HUES64 (cell line): Measurements from ENCODE around the gene CHST1.

Experiments
- H3K27ac ChIP-seq: 2 replicates; pipeline ENCODE4 v1.7.0; 2013; ENCODE audit warnings: low read depth, low read length, inconsistent platforms
- H3K27me3 ChIP-seq: 2 replicates; pipeline ENCODE4 v1.6.1; 2013; ENCODE audit warnings: mild to moderate bottlenecking, low read length; ENCODE audit not compliant: insufficient read depth
- H3K36me3 ChIP-seq: 2 replicates; pipeline ENCODE4 v1.6.1; 2013; ENCODE audit warnings: mild to moderate bottlenecking, low read length; ENCODE audit not compliant: insufficient read depth
- H3K4me1 ChIP-seq: 2 replicates; pipeline ENCODE4 v1.6.1; 2013; ENCODE audit warnings: mild to moderate bottlenecking, low read length, moderate library complexity; ENCODE audit not compliant: insufficient read depth
- H3K4me3 ChIP-seq: 2 replicates; pipeline ENCODE4 v1.5.1; 2013; ENCODE audit warnings: mild to moderate bottlenecking, low read length, moderate library complexity
- H3K9ac ChIP-seq: 2 replicates; pipeline ENCODE4 v1.6.1; 2013; ENCODE audit warnings: mild to moderate bottlenecking, low read depth, low read length
- H3K9me3 ChIP-seq: 2 replicates; pipeline ENCODE4 v1.6.1; 2013; ENCODE audit warnings: low read depth, low read length; ENCODE audit not compliant: insufficient read depth
- WGBS: fragments of 150-250, 120-280 bp; methylation state at CpG from one replicate; pipeline ENCODE4 v1.1.7; 2013; ENCODE audit warnings: missing lambda C conversion rate; 5-methylcytosine and 5-hydroxymethylcytosine counted together

Gene CHST1

DNA sequence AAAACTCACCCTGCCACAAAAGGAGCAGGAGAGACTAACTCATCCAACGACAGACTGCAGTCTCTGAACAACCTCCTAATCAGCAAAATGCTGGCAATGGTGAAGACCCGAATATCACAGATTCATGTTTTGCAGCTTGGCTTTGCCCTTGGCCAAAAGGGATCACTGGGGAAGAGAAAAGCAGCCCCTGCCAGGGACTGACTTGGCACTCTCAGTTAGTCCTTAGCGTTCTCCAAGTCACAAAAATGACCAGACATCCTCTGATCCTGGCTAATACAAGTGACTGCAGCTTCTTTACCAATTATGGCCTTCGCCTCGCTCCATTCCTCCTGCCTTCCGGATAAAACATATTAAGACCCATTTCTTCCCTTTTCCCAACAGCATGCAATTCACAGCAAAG lies 22.4 kb upstream of the CHST1 start:
- H3K4me1 ChIP-seq, result peaks cover 12% of the 10 kb centered on the region
- no peaks in the 10 kb centered on the region for H3K36me3 ChIP-seq
- H3K4me3 ChIP-seq, result no peak overlapping the region
- H3K27me3 ChIP-seq, result peaks cover 9% of the 10 kb centered on the region; the same call in 1 of the 2 replicates
- H3K9ac ChIP-seq, result no peak overlapping the region
- WGBS, result 93% methylated on average over 6 of the region's 6 CpGs
- H3K9me3 ChIP-seq, result no peaks in the 10 kb centered on the region
- H3K27ac ChIP-seq, result no peak overlapping the region

- Histone ChIP-seq H3K36me3 (no peaks in the 10 kb centered on the region), H3K9me3 (no peaks in the 10 kb centered on the region), H3K27ac (no peak overlapping the region), H3K27me3 (peaks cover 9% of the 10 kb centered on the region; the same call in 1 of the 2 replicates), H3K9ac (no peak overlapping the region), H3K4me3 (no peak overlapping the region), H3K4me1 (peaks cover 12% of the 10 kb centered on the region)
- 89% methylated on average over 7 of the region's 7 CpGs for WGBS
These were observed 20.6 kb upstream of the CHST1 start for GRCh38 chr11:45685964-45686537.

GRCh38 chr11:45684440-45684839 lies 19.0 kb upstream of the CHST1 start:
- H3K27ac ChIP-seq, result no peak overlapping the region
- WGBS, result 53% methylated on average over 6 of the region's 6 CpGs
- peaks cover 12% of the 10 kb centered on the region for H3K4me1 ChIP-seq
- no peaks in the 10 kb centered on the region for H3K36me3 ChIP-seq
- no peak overlapping the region for H3K9ac ChIP-seq
- H3K27me3 ChIP-seq, result peaks cover 9% of the 10 kb centered on the region; the same call in 1 of the 2 replicates
- no peaks in the 10 kb centered on the region for H3K9me3 ChIP-seq
- no peak overlapping the region for H3K4me3 ChIP-seq

- Histone ChIP-seq H3K9me3 (no peaks in the 10 kb centered on the region), H3K27me3 (peaks cover 9% of the 10 kb centered on the region; the same call in 1 of the 2 replicates), H3K4me1 (peaks cover 12% of the 10 kb centered on the region), H3K4me3 (no peak overlapping the region), H3K36me3 (no peaks in the 10 kb centered on the region), H3K27ac (no peak overlapping the region), H3K9ac (no peak overlapping the region)
- 94% methylated on average over 8 of the region's 8 CpGs for WGBS
These were observed 18.0 kb upstream of the CHST1 start for GRCh38 chr11:45683271-45684058.

GRCh38 chr11:45679806-45680205 lies 14.4 kb upstream of the CHST1 start:
- no peak overlapping the region for H3K9ac ChIP-seq
- peaks cover 12% of the 10 kb centered on the region for H3K4me1 ChIP-seq
- no peak overlapping the region for H3K4me3 ChIP-seq
- no peaks in the 10 kb centered on the region for H3K36me3 ChIP-seq
- no peak overlapping the region for H3K27ac ChIP-seq
- WGBS, result 98% methylated on average over 7 of the region's 7 CpGs
- H3K9me3 ChIP-seq, result no peaks in the 10 kb centered on the region
- H3K27me3 ChIP-seq, result peaks cover 9% of the 10 kb centered on the region; the same call in 1 of the 2 replicates

- Histone ChIP-seq H3K27ac (no peak overlapping the region), H3K4me3 (no peak overlapping the region), H3K9me3 (no peaks in the 10 kb centered on the region), H3K4me1 (0 out of 2 replicates have a peak, but pooled peaks cover 5% of the 10 kb centered on the region), H3K9ac (no peak overlapping the region), H3K27me3 (0 out of 2 replicates have a peak, but pooled peaks cover 3% of the 10 kb centered on the region), H3K36me3 (no peaks in the 10 kb centered on the region)
- 82% methylated on average over 7 of the region's 7 CpGs for WGBS
These were observed 13.6 kb upstream of the CHST1 start for GRCh38 chr11:45678976-45679375.

DNA sequence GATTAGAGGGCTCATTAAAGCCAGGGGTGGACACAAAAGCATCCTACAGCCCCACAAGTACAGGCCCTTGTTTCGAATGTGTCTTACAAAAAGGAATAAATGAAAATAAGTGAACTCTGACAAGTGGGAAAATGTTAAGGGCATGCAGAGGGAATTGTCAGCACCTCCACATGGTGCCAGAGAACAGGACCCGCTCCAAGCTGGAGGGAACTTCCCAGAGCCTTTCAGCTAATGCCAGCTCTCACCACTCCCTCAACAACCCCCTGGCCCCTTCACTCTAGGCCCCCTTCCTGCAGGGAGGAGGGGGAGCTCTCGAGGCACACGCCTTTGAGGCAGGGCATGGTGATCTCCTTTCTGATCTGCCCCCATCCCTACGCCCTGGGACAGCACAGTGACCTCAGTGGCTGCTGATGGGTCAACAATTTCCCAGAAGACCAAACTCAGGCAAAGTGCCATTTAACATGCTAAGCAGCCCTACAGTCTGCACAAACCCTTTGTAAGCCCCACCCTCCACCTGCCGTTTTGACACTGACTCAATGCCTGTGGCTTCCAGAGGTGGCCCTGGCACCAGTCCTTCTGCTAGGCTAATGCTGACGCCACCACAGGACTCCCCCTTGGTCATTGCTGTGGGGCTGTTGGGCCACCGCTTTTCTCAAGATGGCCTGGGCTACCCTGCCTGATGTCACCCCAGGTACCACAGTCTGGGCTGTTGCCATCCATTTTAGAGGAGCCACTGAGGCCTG lies 12.5 kb upstream of the CHST1 start:
- Histone ChIP-seq H3K4me1 (0 out of 2 replicates have a peak, but pooled peaks cover 3% of the 10 kb centered on the region), H3K4me3 (no peak overlapping the region), H3K9ac (no peak overlapping the region), H3K27ac (no peak overlapping the region), H3K27me3 (no peaks in the 10 kb centered on the region), H3K9me3 (no peaks in the 10 kb centered on the region), H3K36me3 (no peaks in the 10 kb centered on the region)
- 69% methylated on average over 8 of the region's 8 CpGs for WGBS

DNA sequence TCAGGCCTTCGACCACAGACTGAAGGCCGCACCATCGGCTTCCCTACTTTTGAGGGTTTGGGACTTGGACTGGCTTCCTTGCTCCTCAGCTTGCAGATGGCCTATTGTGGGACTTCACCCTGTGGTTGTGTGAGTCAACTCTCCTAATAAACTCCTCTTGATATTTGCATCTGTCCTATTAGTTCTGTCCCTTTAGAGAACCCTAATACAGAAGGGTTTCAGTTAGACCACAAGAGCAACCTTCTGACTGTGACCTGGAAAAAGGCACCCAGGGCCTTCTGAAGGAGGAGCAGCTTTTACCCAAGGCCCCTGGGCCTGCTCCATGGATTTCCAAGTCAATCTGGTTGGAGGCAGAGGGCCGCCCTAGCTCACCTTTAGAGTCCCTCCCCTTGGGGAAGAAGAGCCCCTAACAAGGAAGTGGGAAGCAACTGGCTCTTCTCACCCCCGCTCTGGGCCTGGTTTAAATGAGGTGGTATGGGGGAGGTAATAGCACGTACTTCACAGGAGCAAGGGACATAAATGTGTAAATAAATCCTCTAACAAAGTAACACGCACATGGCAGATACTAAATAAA lies 11.2 kb upstream of the CHST1 start:
- Histone ChIP-seq H3K9ac (no peak overlapping the region), H3K36me3 (no peaks in the 10 kb centered on the region), H3K4me3 (no peak overlapping the region), H3K4me1 (0 out of 2 replicates have a peak, but pooled peaks cover 3% of the 10 kb centered on the region), H3K27me3 (no peaks in the 10 kb centered on the region), H3K9me3 (no peaks in the 10 kb centered on the region), H3K27ac (no peak overlapping the region)
- 93% methylated on average over 5 of the region's 7 CpGs for WGBS

GRCh38 chr11:45675646-45676045 lies 10.2 kb upstream of the CHST1 start:
- H3K4me1 ChIP-seq, result 0 out of 2 replicates have a peak, but pooled peaks cover 3% of the 10 kb centered on the region
- H3K36me3 ChIP-seq, result no peaks in the 10 kb centered on the region
- H3K4me3 ChIP-seq, result no peak overlapping the region
- H3K27ac ChIP-seq, result no peak overlapping the region
- no peaks in the 10 kb centered on the region for H3K9me3 ChIP-seq
- no peak overlapping the region for H3K9ac ChIP-seq
- no peaks in the 10 kb centered on the region for H3K27me3 ChIP-seq
- 72% methylated on average over 4 of the region's 4 CpGs for WGBS

- 0 out of 2 replicates have a peak, but pooled peaks cover 3% of the 10 kb centered on the region for H3K4me1 ChIP-seq
- H3K4me3 ChIP-seq, result no peak overlapping the region
- H3K27me3 ChIP-seq, result no peaks in the 10 kb centered on the region
- 95% methylated on average over 9 of the region's 9 CpGs for WGBS
- no peaks in the 10 kb centered on the region for H3K9me3 ChIP-seq
- H3K36me3 ChIP-seq, result no peaks in the 10 kb centered on the region
- H3K9ac ChIP-seq, result no peak overlapping the region
- H3K27ac ChIP-seq, result no peak overlapping the region
These were observed 9.2 kb upstream of the CHST1 start for GRCh38 chr11:45674481-45675190.
